Activated T-helper 1 cell treated with anti-CD3 and anti-CD28 coated beads, Interleukin-2, amount 50 U/mL, for 16 hours (primary cell): Measurements from ENCODE around the gene ZNF554.

Experiments used
- DNase-seq, 2 donors: peaks; one replicate each; pipeline ENCODE4 v3.0.0-alpha.2; 2020; ENCODE audit warnings: low read depth in 1 of 2, low spot score in 1 of 2

ZNF554 gene

GRCh38 chr19:2824129-2824528, 4.5 kb downstream of the ZNF554 start:
- DNase-seq, result no peak

- no peak for DNase-seq
Observed at GRCh38 chr19:2827022-2827421, 7.4 kb downstream of the ZNF554 start.

GRCh38 chr19:2827840-2828489, 8.3 kb downstream of the ZNF554 start:
- DNase-seq, result no peak

GRCh38 chr19:2834294-2834871, 14.7 kb downstream of the ZNF554 start:
- DNase-seq, result no peak

GRCh38 chr19:2837430-2837829, 17.8 kb downstream of the ZNF554 start:
- no peak for DNase-seq

- peak; percentile 96 for DNase-seq
Observed at GRCh38 chr19:2840794-2841791, 21.4 kb downstream of the ZNF554 start, which contains the start of gene ZNF555. ZNF555 (plus strand) TSS chr19:2841475; CDS start chr19:2841573, 98 bp downstream.

- no peak for DNase-seq
Observed at GRCh38 chr19:2841855-2842574, 22.3 kb downstream of the ZNF554 start.

GRCh38 chr19:2845107-2845506, 25.4 kb downstream of the ZNF554 start:
- no peak for DNase-seq

GRCh38 chr19:2846180-2846894, 26.7 kb downstream of the ZNF554 start:
- no peak for DNase-seq

GRCh38 chr19:2847507-2847906, 27.8 kb downstream of the ZNF554 start:
- no peak for DNase-seq

GRCh38 chr19:2848616-2849015, 28.9 kb downstream of the ZNF554 start:
- no peak for DNase-seq

GRCh38 chr19:2850256-2850925, 30.7 kb downstream of the ZNF554 start:
- no peak for DNase-seq

- no peak for DNase-seq
Observed at GRCh38 chr19:2852598-2852997, 32.9 kb downstream of the ZNF554 start.

- no peak for DNase-seq
Observed at GRCh38 chr19:2853015-2853606, 33.4 kb downstream of the ZNF554 start.

GRCh38 chr19:2854849-2855248, 35.2 kb downstream of the ZNF554 start:
- DNase-seq, result no peak

GRCh38 chr19:2856457-2857050, 36.9 kb downstream of the ZNF554 start:
- no peak for DNase-seq

- no peak for DNase-seq
Observed at GRCh38 chr19:2858864-2859263, 39.2 kb downstream of the ZNF554 start.

- DNase-seq, result no peak
Observed at GRCh38 chr19:2863816-2864215, 44.1 kb downstream of the ZNF554 start.
